ENCODE data around the gene UPK1B.

Gene UPK1B

DNA sequence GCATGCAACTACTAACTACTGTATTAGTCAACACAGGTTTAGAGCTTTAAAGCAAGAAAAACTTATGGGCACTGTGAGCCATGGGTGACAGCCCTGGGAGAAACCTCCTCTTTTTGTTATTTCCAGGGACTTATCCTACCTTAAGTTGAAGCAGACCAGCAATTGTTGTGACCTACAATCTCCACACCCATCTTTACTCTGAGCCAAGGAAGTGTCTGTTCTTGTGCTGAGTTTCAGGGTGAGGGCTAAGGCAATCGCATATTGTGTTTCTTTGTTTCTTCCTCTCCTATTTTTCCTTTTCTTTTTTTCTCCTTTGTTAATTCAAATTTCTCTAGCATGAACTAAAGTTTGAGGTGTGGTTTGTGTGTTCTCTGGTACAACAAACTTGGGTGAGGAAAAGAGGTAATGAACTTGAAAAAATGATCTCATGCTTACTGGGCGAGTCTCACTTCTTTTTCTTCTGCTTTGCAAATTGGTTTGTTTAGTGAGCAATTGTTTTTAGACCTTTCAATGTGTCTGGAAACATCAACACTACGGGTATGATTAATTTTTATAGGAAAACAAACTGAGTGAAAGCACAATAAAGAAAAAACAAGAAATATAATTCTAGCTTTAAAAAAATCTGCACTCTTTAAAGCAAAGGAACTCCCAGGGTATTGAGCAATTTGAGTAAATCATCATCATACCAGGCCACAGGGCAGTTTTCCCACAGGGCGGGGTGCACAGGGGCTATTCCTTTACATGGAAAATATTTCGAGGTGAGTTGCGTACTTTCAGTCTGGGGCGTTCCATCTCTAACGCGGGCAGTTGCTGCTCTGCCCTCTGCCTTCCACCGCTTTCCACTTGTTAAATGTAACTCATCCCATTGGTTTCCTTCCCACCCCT is 2.7 kb downstream of the UPK1B start:
- DNase-seq (ENCODE audit: extremely low read depth in 1 of 2, low read depth in 1 of 2), result no peak

DNA sequence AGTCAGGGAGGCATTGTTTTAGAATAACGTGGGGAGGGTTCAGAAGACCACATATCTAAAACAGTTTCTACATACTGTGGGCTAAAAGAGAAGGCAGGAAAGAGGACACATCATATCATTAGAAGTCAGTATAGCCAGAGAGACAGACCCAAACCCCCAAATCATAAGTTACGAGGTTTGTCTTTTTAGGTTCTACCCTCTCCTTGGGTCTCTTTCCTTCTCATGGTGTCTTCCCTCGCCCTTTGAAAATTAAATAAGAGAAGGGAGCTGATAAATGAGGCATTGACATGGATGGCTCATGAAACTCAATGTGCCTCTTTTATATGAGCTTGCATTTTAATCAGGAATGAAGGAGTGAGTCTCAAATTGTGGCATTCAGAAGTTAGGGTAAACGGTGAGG is 3.4 kb downstream of the UPK1B start:
- no peak for DNase-seq (ENCODE audit: extremely low read depth in 1 of 2, low read depth in 1 of 2)

DNA sequence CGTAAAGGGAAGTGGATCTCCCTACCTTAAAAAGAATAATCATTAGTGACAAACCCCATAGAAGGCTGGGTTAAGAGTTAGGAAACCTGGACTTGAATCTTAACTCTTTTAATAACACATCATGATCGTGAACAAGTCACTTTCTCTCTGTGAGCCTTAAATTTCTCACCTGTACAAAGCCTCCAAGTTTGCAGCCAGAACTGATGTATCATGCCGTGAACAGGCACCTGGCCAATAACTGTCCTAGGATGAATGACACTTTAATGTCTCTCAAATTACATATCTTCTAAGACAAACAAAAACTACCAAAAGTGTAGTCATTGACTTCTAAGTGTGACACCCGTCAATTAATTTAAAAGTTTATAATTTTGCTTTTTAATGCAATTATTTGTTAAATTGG is 3.9 kb downstream of the UPK1B start:
- DNase-seq (ENCODE audit: extremely low read depth in 1 of 2, low read depth in 1 of 2), result no peak

DNA sequence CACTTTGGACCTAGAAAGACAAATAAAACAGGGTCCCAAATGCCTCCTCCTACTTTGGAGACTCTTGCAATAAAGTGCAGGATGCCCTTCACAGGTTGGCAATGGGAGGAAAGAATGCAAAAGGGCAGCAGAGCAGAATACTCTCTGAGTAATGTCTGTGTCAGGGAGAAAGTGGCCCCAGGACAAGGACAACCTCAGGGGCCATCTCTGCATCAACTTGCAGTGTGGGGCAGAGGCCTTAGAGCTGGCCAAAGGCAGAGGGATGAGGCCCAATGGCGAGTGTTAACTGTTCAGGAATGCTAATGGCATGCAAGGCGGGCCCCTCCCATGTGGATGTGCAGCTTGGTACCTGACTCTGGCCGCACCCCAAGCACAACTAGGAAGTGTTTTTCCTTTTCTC is 8.4 kb downstream of the UPK1B start:
- DNase-seq (ENCODE audit: extremely low read depth in 1 of 2, low read depth in 1 of 2), result no peak

DNA sequence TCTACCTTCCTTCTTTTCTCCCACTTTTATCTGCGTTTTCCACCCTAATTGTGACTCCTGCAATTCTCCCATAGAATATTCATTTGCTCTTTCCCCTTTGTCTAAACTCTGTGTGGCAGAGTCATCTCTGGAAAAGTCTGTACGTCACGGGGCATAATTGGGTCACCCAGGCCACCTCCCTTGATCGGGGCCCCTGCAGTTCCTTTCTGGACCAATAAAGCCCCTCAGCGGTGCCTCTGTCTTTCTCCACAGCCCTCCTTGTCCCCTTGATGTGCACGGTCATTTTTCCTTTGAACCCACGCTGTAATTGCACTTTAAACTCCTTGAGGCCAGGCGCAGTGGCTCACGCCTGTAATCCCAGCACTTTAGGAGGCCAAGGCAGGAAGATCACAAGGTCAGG is 10.7 kb downstream of the UPK1B start:
- no peak for DNase-seq (ENCODE audit: extremely low read depth in 1 of 2, low read depth in 1 of 2)

DNA sequence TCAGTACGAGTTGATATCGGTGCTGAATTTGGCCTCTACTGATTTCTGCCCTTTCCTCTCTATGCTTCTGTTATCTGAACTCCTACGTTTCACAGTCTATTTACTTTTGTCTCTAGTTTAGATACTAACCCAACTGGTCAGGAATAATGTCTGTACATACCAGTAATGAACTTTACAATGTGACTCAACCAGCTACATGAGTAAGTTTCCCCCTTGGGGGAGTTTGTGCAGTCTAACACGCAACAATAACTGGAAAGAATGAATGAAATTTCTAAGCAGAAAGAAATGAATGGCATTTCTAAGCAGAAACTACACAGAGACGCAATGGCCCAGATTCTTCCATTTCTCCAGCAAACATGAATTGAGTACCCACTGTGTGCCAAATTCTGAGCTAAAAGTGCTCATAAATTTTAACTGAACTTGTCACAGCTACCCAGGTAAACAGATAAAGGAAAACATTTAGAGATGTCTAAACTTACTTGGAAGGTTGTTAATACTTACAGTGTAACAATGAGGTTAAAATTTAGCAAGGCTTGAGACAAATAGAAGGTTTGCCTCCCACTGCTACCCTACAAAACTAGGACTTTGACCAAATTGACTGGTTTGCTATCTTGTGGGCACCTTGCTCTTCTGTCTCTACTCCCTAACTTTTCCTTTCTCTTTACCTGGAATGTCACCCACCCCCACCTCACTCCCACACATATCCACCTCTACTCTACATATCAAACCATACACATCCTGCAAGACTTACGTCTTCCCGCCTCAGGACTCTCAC is 11.6 kb downstream of the UPK1B start:
- no peak for DNase-seq (ENCODE audit: extremely low read depth in 1 of 2, low read depth in 1 of 2)

DNA sequence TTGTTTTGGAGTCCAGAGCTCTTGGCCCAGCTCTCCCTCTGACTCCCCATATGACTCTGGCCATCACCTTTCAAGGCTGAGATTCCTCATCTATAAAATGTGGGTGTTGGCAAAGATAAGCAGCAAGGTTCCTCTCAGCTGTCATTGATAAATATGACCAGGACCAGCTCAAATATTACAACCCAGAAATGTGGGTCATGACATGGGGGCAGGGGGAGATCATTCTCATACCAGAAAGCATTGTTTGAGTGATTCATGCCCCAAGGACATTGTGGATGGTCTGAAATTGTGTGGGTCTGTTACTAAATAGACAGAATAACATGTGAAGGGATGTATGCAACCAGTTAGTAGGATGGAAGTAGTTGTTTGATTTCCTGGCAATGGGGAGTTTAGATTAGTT is 13.9 kb downstream of the UPK1B start:
- no peak for DNase-seq (ENCODE audit: extremely low read depth in 1 of 2, low read depth in 1 of 2)

DNA sequence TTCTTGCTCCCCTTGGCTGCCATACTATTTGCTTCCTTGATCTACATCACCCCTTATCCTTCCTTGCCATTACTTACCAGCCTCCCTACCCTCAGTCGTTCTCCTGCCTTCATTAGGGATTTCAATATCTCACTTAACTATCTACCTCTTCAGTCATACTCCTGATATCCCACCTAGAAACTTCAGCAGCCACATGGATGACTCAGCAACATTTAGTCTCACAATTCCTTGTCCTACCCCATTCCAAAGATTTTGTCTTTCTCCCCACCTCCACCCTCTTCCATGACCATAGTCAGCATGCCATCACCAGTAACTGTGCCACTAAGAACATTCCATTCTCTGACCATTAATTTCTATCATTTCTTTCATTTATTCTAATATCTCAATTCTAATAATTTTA is 18.4 kb downstream of the UPK1B start:
- no peak for DNase-seq (ENCODE audit: extremely low read depth in 1 of 2, low read depth in 1 of 2)

DNA sequence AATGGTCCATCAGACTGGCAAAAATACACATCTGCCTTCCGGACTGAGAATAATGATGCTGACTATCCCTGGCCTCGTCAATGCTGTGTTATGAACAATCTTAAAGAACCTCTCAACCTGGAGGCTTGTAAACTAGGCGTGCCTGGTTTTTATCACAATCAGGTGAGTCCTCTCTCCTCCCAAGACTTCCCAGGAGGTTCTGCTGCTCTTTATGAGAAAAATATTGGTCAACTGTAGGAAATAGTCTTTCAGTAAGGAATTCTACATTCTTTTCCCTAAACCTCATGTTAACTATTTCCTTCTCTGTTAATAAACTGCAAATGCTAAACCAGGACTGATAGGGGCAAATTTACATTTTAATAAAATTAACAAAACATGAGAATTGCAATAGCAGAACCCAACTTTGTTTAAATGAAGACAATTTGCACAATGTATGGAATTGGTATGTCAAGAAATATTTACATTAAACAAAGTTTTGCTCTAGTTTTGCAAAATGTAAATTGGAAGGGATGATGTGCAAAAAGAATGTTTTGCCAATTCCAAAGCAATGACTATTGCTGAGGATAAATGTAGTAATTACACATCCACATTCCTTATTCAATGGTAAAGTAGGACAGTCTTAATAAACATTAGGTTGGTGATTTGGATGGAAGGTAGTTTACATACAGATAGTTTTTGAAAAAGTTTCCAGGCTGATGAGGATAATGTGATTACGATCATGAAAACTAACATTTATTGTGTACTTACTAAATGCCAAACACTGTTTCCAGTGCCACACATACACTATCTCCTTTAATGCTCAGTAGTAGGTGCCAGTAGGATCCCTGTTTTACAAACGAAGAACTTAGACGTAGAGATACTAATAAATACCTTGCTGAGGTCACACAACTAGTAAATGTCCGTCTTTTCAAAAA is 21.1 kb downstream of the UPK1B start:
- DNase-seq (ENCODE audit: extremely low read depth in 1 of 2, low read depth in 1 of 2), result no peak

DNA sequence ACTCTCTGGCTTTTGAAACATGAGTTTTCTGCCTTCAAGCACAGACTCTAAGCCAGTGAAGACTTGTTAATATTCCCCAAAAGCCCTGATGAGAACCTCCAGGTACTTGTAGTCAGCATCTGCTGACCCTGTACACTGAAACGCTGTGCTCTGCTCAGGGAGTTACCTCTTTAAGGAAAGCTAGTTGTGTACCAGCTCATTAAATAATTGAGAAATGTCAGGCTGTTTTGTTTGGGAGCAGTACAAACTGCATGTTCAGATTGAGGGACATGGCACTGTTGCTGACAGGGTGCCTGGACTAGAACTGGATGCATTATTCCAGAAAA is 21.7 kb downstream of the UPK1B start:
- DNase-seq (ENCODE audit: extremely low read depth in 1 of 2, low read depth in 1 of 2), result no peak

DNA sequence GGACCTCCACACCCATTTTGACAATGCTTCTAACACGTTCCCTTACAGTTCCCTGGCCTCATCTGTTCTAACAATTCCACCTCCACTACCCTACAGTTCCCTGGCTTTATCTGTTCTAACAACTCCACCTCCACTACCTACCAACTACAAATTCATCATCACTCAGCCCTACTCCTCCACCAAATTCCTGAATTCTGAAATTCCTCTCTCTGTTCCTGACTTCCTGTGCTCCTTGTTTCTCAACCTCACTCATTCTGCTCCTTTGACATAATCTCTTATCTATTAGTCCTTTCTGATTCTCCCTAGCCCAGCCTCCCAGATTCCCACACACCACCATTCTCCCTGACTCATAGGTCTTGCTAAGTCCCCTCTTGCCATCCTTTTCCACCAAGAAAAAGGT is 22.5 kb downstream of the UPK1B start:
- no peak for DNase-seq (ENCODE audit: extremely low read depth in 1 of 2, low read depth in 1 of 2)

DNA sequence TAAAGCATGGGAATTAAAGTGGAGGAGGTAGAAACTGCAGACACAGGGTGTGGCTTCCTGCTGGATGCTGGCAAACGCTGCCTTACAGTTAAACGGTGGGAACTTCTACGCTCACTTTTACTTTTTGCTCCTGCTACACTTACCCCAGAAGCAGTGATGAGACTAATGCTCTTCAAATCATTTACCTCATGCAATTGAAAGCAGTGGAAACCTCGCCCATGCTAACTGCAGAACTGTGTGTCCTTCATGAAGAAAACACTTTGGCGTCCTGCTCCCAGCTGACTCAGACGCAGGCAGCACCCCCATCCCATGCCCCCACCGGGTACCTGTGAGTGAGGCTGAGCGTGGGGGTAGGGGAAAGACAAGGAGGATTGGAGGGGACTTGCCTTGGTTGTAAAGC is 31.8 kb downstream of the UPK1B start:
- no peak for DNase-seq (ENCODE audit: extremely low read depth in 1 of 2, low read depth in 1 of 2)

DNA sequence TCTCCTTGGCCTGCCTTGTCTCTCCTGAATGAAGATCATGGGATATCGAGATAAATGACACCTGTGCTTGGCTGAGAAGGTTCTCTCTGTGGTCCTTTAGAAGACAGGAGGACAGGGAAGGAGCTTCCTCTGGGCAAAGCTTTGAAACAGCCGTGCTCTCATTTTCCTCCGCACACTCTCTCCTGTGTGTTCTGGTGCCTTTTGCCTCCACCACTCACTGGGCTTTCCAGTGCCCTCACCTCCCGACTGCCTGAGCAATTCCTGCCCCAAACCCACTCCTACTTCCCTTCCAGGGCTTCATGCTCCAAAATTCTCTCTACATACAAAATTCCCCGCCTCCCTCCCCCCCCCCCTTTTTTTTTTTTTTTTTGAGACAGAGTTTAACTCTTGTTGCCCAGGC is 32.3 kb downstream of the UPK1B start:
- DNase-seq (ENCODE audit: extremely low read depth in 1 of 2, low read depth in 1 of 2), result no peak

DNA sequence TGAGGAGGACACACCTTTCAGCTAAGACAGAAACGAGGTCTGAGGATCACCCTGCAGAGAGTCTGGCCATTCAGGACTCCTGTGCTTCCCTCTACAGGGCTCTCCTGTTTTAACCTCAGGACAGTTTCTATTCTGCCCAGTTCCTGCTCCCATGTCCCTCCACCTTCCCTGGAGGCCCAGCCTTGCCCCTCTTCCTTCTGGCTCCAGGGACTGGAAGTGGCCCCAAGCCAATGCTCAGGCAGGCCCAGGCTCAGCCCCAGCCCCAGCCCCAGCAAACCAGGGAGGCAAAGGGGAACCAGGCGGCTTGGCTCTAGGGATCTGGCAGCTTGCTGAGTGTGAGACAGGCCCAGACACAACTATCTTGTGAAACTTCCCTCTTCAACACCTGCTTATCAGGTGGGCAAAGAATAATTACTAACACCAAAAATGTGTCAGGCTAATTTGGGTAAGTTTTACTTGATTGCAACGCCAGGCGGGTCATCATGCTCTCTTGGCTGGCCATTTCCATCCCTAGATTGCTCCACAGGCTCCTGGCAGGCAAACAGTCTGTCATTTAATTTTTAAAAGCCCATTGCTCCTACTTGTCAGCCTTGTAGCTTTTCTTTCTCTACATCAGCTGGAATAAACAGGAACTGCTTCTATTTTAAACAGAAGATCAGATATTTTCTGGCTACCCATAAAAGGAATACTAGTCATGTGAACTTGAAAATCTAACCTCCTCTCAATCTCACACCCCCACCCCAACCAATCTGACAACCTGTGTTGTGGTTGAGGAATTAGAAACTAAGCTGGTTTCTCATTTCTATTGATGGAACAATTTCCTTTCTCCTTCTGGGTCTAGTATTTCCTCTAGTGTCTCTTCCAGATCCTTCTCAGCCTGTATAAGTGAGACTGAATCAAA is 33.5 kb downstream of the UPK1B start:
- DNase-seq (ENCODE audit: extremely low read depth in 1 of 2, low read depth in 1 of 2), result no peak

DNA sequence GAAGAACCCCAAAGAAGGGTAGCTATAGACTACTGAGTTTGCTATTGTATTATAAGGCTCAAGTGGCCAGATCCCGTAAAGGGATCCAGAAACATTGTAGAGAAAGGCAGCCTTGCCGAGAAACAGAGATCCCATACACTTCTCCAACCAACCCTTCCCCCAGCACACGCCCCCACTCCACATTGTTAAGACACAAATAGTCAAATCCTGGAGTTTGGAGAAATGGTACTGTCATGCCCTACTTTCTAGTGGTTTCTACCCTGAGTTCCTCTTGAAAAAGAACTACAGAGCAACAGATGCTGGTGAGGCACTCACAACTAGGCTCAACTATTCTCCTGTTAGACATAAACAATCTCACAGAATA is 34.1 kb downstream of the UPK1B start:
- no peak for DNase-seq (ENCODE audit: extremely low read depth in 1 of 2, low read depth in 1 of 2)

DNA sequence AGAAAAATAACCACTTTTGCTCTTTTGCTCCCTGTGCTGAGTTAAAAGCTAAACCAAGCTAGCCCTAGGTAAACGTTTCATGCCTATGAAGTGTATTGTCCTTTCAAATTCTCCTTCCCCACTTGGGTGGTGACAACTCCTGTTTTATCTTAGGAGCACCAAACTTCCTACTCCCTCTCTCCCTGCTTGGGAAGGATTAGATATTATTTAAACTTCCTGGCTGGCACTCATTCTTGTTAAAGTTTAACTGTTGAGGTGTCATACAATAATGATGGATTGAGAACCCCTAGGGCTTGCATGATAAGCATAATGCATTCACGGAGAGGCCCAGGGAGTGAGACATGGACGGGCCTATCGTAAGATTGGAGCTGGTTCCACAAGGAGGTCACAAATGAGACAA is 37.8 kb downstream of the UPK1B start:
- DNase-seq (ENCODE audit: extremely low read depth in 1 of 2, low read depth in 1 of 2), result no peak

DNA sequence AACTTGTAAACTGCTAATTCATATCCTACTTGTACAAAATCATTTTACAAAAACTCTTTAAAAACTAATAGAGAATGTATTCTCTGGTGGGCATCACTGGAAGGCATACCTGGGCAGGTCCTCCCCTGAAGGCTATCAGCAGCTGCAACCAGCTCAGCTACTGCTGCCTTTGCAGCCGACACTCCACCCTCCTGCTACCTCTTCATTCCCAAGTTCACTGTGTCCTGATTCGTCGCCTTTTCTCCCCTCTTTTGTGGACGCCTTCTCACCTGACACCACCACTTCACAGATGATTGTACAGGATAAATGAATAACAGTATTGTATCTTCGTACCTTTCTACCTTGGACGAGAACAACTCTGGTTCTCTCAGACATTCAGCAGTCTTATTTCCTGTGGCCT is 38.4 kb downstream of the UPK1B start:
- no peak for DNase-seq (ENCODE audit: extremely low read depth in 1 of 2, low read depth in 1 of 2)

DNA sequence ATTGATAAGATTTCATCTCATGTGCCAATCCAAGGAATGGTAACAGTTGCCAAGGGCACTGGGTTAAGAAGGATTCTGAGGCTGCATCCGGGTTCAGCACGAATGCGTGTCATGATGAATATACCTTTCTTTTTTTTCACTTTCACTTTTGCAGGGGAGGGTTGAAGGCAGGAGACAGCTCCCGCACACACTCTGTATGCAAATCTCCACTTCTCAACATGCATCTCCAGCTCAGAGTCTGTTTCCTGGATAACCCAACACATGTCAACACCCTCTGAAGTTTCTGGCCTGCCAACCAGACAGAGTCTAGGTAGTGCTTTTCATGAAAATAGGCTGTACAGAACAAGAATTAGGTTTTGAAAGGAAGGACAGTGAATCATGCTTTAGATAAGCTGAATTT is 45.7 kb downstream of the UPK1B start:
- no peak for DNase-seq (ENCODE audit: extremely low read depth in 1 of 2, low read depth in 1 of 2)

DNA sequence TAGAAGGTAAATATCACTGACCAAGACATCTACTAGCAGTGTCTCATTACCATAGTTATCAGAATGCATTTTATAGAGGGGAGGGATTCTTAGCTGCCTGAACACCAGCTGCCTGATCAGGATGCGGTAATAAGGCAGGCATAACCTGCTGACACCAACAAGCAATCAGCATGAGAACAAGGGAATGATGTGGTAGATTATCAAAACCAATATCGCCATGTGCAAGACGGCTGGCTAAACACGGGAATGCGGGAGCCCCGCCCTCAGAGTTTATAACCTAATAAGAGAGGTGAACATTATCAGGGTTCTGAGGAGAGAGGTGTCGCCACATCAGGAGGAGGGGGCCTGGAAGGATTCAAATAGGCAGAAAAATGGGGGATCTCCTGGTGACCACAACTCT is 46.8 kb downstream of the UPK1B start:
- no peak for DNase-seq (ENCODE audit: extremely low read depth in 1 of 2, low read depth in 1 of 2)

DNA sequence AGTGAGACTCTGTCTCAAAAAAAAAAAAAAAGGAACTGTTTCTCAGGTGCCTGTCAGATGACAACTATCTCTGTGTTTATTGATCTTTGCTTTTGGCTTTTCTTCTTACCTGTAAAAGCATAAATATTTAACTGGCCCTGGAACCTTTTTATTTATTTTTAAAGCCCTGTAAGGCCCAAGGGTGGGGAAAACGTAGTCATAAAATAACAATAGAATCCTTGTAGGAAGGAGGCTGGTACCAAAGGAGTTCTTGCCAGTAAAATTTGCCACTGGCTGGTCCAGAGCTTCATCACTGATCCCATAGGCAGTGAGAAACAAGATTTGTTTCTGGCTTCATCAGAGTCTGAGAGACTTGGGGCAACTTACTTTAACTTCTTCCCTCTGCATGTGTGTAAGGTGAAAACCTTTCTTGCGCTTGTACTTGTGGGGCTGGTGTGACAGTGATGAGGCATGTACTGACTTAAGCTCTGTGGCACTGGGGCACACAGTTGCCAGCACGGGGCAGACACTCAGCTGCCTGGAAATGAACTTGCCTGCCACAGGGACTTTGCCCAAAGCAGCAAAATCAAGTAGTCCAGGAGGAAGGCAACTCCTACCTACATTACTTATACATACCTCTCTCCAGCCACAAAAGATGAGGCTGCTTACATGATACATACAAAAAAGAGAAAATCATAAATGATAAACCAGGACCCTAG is 47.7 kb downstream of the UPK1B start:
- no peak for DNase-seq (ENCODE audit: extremely low read depth in 1 of 2, low read depth in 1 of 2)

Measured in stimulated activated CD8-positive, alpha-beta memory T cell treated with anti-CD3 and anti-CD28 coated beads, Interleukin-7, amount 100 ng/mL, for 48 hours (primary cell).